ENCODE measurements around the gene LIPM.

The LIPM gene

DNA sequence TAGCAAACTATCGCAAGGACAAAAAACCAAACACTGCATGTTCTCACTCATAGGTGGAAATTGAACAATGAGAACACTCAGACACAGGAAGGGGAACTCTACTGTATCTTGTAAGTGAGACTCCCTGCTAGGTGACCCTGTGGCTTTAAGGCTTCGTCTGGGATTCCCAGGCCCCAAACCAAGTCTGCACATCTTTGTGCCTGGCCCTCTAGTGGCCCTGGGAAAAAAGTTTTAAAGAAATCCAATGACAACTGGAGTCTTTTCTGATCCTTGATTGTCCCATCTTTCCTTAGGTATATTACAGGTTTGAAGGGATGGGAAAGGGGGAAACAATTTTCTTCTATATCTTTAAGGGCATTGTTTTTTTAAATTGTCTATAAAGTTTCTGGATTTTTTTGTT is 10.6 kb upstream of the LIPM start:
- Mint-ChIP-seq H3K9me3 (no peaks in the 10 kb centered on the region), H3K27me3 (no peaks in the 10 kb centered on the region), H3K4me3 (no peak overlapping the region), H3K27ac (no peak overlapping the region), H3K36me3 (no peaks in the 10 kb centered on the region), H3K4me1 (peaks cover 18% of the 10 kb centered on the region)

DNA sequence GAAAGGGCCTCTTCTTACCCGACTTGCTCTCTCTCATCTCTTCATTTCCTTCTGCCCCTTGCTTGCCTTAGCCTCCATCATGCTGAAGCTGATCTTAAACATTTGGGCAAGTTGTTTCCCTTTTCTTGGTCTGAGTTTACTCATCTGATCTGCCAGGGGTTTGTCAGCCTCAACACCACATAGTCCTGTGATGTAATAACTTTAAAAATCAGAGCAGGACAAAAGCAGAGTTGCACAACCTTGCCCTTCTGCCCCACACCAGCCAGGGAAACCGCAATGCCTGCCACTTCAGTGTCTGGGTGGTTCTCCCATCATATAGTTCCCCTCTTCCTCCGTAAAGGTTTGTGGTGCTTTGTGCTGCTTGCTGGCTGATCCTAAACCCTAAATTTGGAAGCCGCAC is 9.9 kb upstream of the LIPM start:
- H3K4me3 Mint-ChIP-seq = no peak overlapping the region
- H3K9me3 Mint-ChIP-seq = no peaks in the 10 kb centered on the region
- no peak overlapping the region for H3K27ac Mint-ChIP-seq
- H3K27me3 Mint-ChIP-seq = no peaks in the 10 kb centered on the region
- H3K4me1 Mint-ChIP-seq = peaks cover 18% of the 10 kb centered on the region
- no peaks in the 10 kb centered on the region for H3K36me3 Mint-ChIP-seq

- Mint-ChIP-seq H3K4me1 (peaks cover 18% of the 10 kb centered on the region), H3K4me3 (no peak overlapping the region), H3K27me3 (no peaks in the 10 kb centered on the region), H3K27ac (peak overlapping the region; percentile 74), H3K36me3 (no peaks in the 10 kb centered on the region), H3K9me3 (no peaks in the 10 kb centered on the region)
Observed at GRCh38 chr10:88793712-88794299, 8.7 kb upstream of the LIPM start.

DNA sequence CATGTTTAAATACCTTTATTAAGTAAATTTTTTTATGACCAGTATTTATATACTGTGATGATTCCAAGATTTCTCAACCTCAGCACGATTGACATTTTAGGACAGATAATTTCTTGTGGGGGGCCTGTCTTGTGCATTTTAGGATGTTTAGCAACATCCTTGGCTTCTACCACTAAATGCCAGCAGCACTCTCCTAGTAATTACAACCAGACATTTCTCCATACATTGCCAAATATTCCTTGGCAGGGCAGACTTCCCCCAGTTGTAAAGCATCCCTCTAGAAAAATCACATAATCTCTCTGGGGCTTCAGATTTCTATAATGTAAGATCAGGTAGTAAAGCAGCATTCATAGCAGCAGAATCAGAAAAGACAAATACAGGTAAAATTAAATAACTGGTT is 7.8 kb upstream of the LIPM start:
- Mint-ChIP-seq H3K27me3 (no peaks in the 10 kb centered on the region), H3K4me1 (peaks cover 18% of the 10 kb centered on the region), H3K27ac (no peak overlapping the region), H3K36me3 (no peaks in the 10 kb centered on the region), H3K9me3 (no peaks in the 10 kb centered on the region), H3K4me3 (no peak overlapping the region)

GRCh38 chr10:88800152-88801125 is 2.1 kb upstream of the LIPM start:
- H3K36me3 Mint-ChIP-seq = no peaks in the 10 kb centered on the region
- H3K4me1 Mint-ChIP-seq = peaks cover 3% of the 10 kb centered on the region
- H3K27me3 Mint-ChIP-seq = no peaks in the 10 kb centered on the region
- H3K4me3 Mint-ChIP-seq = no peak overlapping the region
- H3K9me3 Mint-ChIP-seq = no peaks in the 10 kb centered on the region
- no peak overlapping the region for H3K27ac Mint-ChIP-seq

DNA sequence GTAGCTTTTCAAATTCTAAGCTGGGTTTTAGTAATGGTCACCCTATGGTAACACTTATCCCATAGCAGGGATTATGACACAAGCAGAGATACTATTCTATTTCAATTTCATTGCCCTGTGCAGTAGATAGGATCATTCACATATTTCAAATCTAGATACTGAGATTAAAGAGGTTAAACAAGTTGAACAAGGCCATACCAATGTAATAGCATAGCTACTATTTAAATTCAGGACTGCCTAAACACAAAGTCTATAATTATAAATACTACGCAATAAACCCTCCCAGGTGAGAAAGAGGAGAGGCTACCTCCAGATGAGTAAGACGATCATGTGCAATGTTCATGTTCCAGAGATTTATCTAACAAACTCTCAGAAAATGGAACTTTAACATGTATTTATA is 1.1 kb downstream of the LIPM start:
- no peaks in the 10 kb centered on the region for H3K27me3 Mint-ChIP-seq
- H3K36me3 Mint-ChIP-seq = no peaks in the 10 kb centered on the region
- peaks cover 3% of the 10 kb centered on the region for H3K4me1 Mint-ChIP-seq
- H3K4me3 Mint-ChIP-seq = no peak overlapping the region
- H3K27ac Mint-ChIP-seq = no peak overlapping the region
- no peaks in the 10 kb centered on the region for H3K9me3 Mint-ChIP-seq

DNA sequence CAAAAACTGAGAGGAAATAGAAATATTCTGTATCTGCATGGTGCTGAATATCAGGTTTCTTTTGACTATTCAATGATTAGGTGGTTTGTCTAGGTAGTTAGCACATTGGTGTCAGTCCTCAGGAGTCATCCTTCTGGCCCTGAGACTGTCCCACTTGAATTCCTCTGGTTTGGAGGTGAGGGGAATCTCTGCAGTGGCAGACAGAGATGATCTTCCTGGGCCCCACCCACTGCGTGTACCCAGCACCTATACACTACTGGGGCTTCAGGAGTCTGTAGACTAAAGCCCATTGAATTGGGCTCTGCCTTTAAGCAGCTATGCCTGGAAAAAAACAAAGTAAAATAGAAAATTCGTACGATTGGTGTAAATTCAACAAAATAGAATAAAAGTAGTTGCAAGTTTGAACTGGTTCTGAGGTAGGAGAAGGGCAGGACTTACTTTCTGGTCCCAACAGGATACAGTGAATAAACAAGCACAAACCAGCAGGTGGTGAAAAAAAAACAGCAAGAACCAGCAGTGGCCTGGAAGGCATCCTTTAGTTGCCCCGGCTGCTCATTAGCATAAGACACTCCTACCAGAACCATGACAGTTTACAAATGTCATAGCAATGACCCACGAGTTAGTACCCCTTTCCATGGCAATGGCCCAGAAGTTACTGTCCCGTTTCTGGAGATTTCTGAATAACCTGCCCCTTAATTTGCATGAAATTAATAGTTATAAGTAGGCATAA is 1.7 kb downstream of the LIPM start:
- Mint-ChIP-seq H3K36me3 (no peaks in the 10 kb centered on the region), H3K4me3 (no peak overlapping the region), H3K9me3 (no peaks in the 10 kb centered on the region), H3K27ac (no peak overlapping the region), H3K4me1 (peaks cover 3% of the 10 kb centered on the region), H3K27me3 (no peaks in the 10 kb centered on the region)

- no peak overlapping the region for H3K27ac Mint-ChIP-seq
- H3K9me3 Mint-ChIP-seq = no peaks in the 10 kb centered on the region
- peaks cover 10% of the 10 kb centered on the region for H3K4me1 Mint-ChIP-seq
- no peak overlapping the region for H3K4me3 Mint-ChIP-seq
- no peaks in the 10 kb centered on the region for H3K27me3 Mint-ChIP-seq
- H3K36me3 Mint-ChIP-seq = no peaks in the 10 kb centered on the region
Observed at GRCh38 chr10:88805361-88805760, 2.8 kb downstream of the LIPM start.

GRCh38 chr10:88805924-88806323 is 3.4 kb downstream of the LIPM start:
- no peaks in the 10 kb centered on the region for H3K27me3 Mint-ChIP-seq
- no peaks in the 10 kb centered on the region for H3K36me3 Mint-ChIP-seq
- peaks cover 15% of the 10 kb centered on the region for H3K4me1 Mint-ChIP-seq
- H3K27ac Mint-ChIP-seq = no peak overlapping the region
- no peak overlapping the region for H3K4me3 Mint-ChIP-seq
- H3K9me3 Mint-ChIP-seq = no peaks in the 10 kb centered on the region

DNA sequence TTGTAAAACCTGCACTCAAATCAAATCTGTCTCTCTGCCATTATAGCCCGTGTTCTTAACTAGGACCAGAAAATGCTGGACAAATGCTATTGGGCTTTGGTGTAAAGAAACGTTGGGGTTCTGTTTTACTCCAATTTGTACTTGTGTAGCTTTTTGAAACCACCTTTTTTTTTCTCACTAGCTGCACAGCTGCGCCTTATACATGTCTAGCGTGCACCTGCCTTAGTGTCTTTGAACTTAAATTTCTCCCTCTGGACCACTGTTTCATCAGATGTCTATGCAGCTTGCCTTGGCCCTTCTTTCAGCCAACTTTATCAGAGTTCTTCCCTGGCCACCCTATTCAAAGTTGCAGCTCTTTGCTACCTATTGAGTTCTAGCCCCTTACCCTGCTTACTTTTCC is 7.1 kb downstream of the LIPM start:
- no peaks in the 10 kb centered on the region for H3K9me3 Mint-ChIP-seq
- H3K4me1 Mint-ChIP-seq = peaks cover 22% of the 10 kb centered on the region
- no peak overlapping the region for H3K4me3 Mint-ChIP-seq
- H3K36me3 Mint-ChIP-seq = no peaks in the 10 kb centered on the region
- H3K27ac Mint-ChIP-seq = no peak overlapping the region
- H3K27me3 Mint-ChIP-seq = no peaks in the 10 kb centered on the region

GRCh38 chr10:88810196-88810961 is 7.8 kb downstream of the LIPM start:
- peaks cover 29% of the 10 kb centered on the region for H3K4me1 Mint-ChIP-seq
- H3K9me3 Mint-ChIP-seq = no peaks in the 10 kb centered on the region
- H3K4me3 Mint-ChIP-seq = no peak overlapping the region
- no peaks in the 10 kb centered on the region for H3K36me3 Mint-ChIP-seq
- peak overlapping the region; percentile 33 for H3K27ac Mint-ChIP-seq
- H3K27me3 Mint-ChIP-seq = no peaks in the 10 kb centered on the region

DNA sequence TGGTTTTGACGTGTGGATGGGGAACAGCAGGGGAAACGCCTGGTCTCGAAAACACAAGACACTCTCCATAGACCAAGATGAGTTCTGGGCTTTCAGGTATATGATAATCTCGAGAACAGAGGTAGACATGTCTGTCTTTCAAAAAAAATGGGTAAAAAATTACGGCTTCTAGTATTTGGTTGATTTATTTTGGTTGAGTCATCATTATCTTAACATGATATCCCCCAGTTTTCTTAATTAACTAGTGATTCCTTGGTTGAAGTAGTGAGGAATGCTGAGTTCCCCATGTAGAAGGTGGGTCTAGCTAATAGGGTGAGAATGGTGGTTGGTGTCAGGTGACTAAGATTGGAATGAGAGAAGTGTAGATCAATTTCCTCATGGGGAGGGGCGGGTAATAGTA is 10.7 kb downstream of the LIPM start:
- H3K36me3 Mint-ChIP-seq = no peaks in the 10 kb centered on the region
- peaks cover 50% of the 10 kb centered on the region for H3K4me1 Mint-ChIP-seq
- H3K27ac Mint-ChIP-seq = no peak overlapping the region
- no peak overlapping the region for H3K4me3 Mint-ChIP-seq
- H3K9me3 Mint-ChIP-seq = no peaks in the 10 kb centered on the region
- H3K27me3 Mint-ChIP-seq = no peaks in the 10 kb centered on the region

DNA sequence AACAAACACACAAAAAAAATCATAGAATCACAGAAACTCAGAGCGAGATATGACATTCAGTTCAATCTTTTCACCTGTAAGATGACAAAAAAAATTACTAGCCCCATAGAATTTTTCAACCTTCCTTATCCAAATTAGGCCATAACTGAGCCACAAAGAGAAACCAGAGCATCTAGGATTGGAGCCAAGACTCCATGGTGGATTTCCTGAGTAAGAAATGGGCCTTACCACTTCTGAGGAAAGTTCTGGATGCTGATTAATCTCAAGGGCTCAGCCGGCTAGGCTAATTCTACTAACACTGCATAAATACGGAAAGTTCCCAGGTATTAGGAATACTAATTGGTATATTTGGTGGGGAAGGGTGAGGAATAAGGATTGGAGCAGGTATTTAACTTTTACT is 16.8 kb downstream of the LIPM start:
- Mint-ChIP-seq H3K9me3 (peaks cover 4% of the 10 kb centered on the region), H3K27me3 (no peaks in the 10 kb centered on the region), H3K36me3 (peaks cover 3% of the 10 kb centered on the region), H3K27ac (no peak overlapping the region), H3K4me1 (peaks cover 68% of the 10 kb centered on the region), H3K4me3 (no peak overlapping the region)

- Mint-ChIP-seq H3K27me3 (no peaks in the 10 kb centered on the region), H3K36me3 (peaks cover 3% of the 10 kb centered on the region), H3K4me1 (peaks cover 65% of the 10 kb centered on the region), H3K9me3 (peaks cover 4% of the 10 kb centered on the region), H3K4me3 (no peak overlapping the region), H3K27ac (peak overlapping the region; percentile 47)
Observed at GRCh38 chr10:88820748-88821401, 18.3 kb downstream of the LIPM start.

DNA sequence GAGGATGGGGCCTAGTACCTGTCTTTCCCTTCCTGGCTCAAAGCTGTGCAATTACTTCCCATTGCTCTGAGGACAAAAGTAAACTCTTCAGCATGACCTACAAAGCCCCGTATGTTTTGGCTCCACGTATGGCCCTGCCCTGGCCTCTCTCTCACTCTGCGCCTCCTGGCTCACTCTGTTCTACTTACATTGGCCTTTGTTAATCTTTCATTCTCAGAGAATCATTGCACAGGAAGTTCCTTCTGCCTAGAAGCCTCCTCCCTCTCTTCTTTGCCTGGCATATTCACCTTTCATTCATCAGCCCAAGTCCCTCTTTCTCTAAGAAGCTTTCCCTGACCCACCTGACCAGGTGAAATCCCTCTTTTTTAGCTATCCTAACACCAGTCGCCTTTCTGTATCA is 23.9 kb downstream of the LIPM start:
- Mint-ChIP-seq H3K27ac (peak overlapping the region; percentile 89), H3K4me3 (peak overlapping the region; percentile 40), H3K27me3 (no peaks in the 10 kb centered on the region), H3K9me3 (peaks cover 4% of the 10 kb centered on the region), H3K4me1 (peaks cover 77% of the 10 kb centered on the region), H3K36me3 (peaks cover 3% of the 10 kb centered on the region)

All from activated naive CD4-positive, alpha-beta T cell treated with anti-CD3 and anti-CD28 coated beads, Interleukin-2, amount 50 U/mL, for 24 hours (primary cell).